SH-SY5Y (cell line): Measurements from ENCODE around the gene OTX1.

Experiments
- GATA2 ChIP-seq: IDR thresholded peaks from 2 replicates; pipeline ENCODE4 v1.6.1; 2011; ENCODE audit warnings: mild to moderate bottlenecking, low read depth, low read length
- GATA3 ChIP-seq: IDR thresholded peaks from 2 replicates; pipeline ENCODE4 v1.6.1; 2011; ENCODE audit warnings: low read depth, mild to moderate bottlenecking, low read length, moderate library complexity

GRCh38 chr2:63023444-63023843 is 27.2 kb upstream of the OTX1 start:
- TF ChIP-seq GATA2 (no peak), GATA3 (no peak)
